GM12878 (cell line): Measurements from ENCODE around the gene LARP1B. TPM values are rescaled to one million over a fixed set of nuclear protein-coding genes. Genes with fewer than 3 reads are reported as not detected.

Source experiments
- ATAC-seq: fragments of 200-7000 bp; cut with Tn5 transposase; 3 replicates; pipeline ENCODE4 v1.9.1; 2020; ENCODE audit warnings: mild to moderate bottlenecking, moderate library complexity
- BruUV-seq: library from RNA; stranded (reverse); fragments of 400-500 nt; replicated peaks from 2 replicates; lab custom pipeline; 2021; lab: Mats Ljungman, UMichigan
- CTCF ChIA-PET: fragments of 300-600 bp; sonication (Branson Sonifier 250); formaldehyde crosslinking; extraction: SDS; loops from one replicate; lab custom pipeline; 2021; ENCODE audit warnings: inconsistent platforms; lab: Yijun Ruan, JAX
- POLR2A ChIA-PET: fragments of 350-600 bp; formaldehyde crosslinking; extraction: SDS; loops from one replicate; lab custom pipeline; 2021; ENCODE audit warnings: inconsistent platforms; lab: Charles Lee
- RAD21 ChIA-PET: fragments of 300-600 bp; sonication (Branson Sonifier 250); formaldehyde crosslinking; loops from one replicate; lab custom pipeline; 2023; ENCODE audit warnings: antibody characterized with exemption; ENCODE audit not compliant: unreplicated experiment; lab: Charles Lee
- SMC1A ChIA-PET: fragments of 300-600 bp; sonication (Branson Sonifier 250); formaldehyde crosslinking; loops from one replicate; lab custom pipeline; 2023; ENCODE audit not compliant: unreplicated experiment, uncharacterized antibody; lab: Charles Lee
- DNase-seq: peaks from one replicate; pipeline ENCODE4 v3.0.0-alpha.2; 2011; ENCODE audit warnings: low read depth, low spot score
- FAIRE-seq: peaks from 3 replicates; lab custom pipeline; 2011; peaks lifted over from hg19 to GRCh38; lab: Jason Lieb, UNC
- H2AFZ ChIP-seq: 2 replicates; pipeline ENCODE4 v1.6.0; 2011; ENCODE audit warnings: low read depth, low read length, control low read depth; ENCODE audit not compliant: control insufficient read depth
- H3K27ac ChIP-seq: 2 replicates; pipeline ENCODE4 v1.5.1; 2011; ENCODE audit warnings: control low read depth; ENCODE audit not compliant: control insufficient read depth, insufficient read depth
- H3K27me3 ChIP-seq, 2 experiments: replicated peaks in 1 of 2; 2 replicates each; pipeline versions ENCODE4 v1.6.0 to v1.6.1; 2011; ENCODE audit warnings: low read length in 1 of 2; ENCODE audit not compliant: control insufficient read depth in 2 of 2, insufficient read depth in 2 of 2
- H3K36me3 ChIP-seq, 2 experiments: 2 replicates each; pipeline ENCODE4 v1.5.1; 2011; ENCODE audit warnings: low read length in 1 of 2; ENCODE audit not compliant: control insufficient read depth in 2 of 2, insufficient read depth in 2 of 2
- H3K4me1 ChIP-seq: 2 replicates; pipeline ENCODE4 v1.6.1; 2011; ENCODE audit warnings: mild to moderate bottlenecking, low read length, moderate library complexity, mixed read lengths; ENCODE audit not compliant: control insufficient read depth, insufficient read depth
- H3K4me2 ChIP-seq: 2 replicates; pipeline ENCODE4 v1.6.0; 2011; ENCODE audit warnings: control low read depth; ENCODE audit not compliant: control insufficient read depth, insufficient read depth
- H3K4me3 ChIP-seq: fragments of 200-600 bp; sonication (generic); 2 replicates; pipeline ENCODE4 v1.5.1; 2016
- H3K79me2 ChIP-seq: 2 replicates; pipeline ENCODE4 v1.6.0; 2011; ENCODE audit warnings: low read length; ENCODE audit not compliant: control insufficient read depth, insufficient read depth
- H3K9ac ChIP-seq: 2 replicates; pipeline ENCODE4 v1.8.0; 2011; ENCODE audit warnings: low read length, control low read depth, mixed read lengths; ENCODE audit not compliant: control insufficient read depth, insufficient read depth
- H3K9me3 ChIP-seq: replicated peaks from 3 replicates; pipeline ENCODE4 v1.5.1; 2011; ENCODE audit warnings: mild to moderate bottlenecking, low read length; ENCODE audit not compliant: control insufficient read depth, insufficient read depth
- H4K20me1 ChIP-seq: 2 replicates; pipeline ENCODE4 v1.6.0; 2011; ENCODE audit not compliant: control insufficient read depth, insufficient read depth
- CHD4 ChIP-seq: fragments of 200-600 bp; sonication (generic); IDR thresholded peaks from 2 replicates; pipeline ENCODE4 v1.6.1; 2016; ENCODE audit warnings: mild to moderate bottlenecking
- HDAC2 ChIP-seq: fragments of 200-600 bp; sonication (generic); IDR thresholded peaks from 2 replicates; pipeline ENCODE4 v1.6.1; 2017
- MEF2A ChIP-seq: IDR thresholded peaks from 2 replicates; pipeline ENCODE4 v1.6.1; 2011; ENCODE audit warnings: low read depth, mild to moderate bottlenecking, low read length, moderate library complexity; ENCODE audit not compliant: insufficient read depth
- MEF2B ChIP-seq: fragments of 450-650 bp; IDR thresholded peaks from 2 replicates; pipeline ENCODE4 v1.6.1; 2018; ENCODE audit warnings: mild to moderate bottlenecking, moderate library complexity; ENCODE audit not compliant: partially characterized antibody, poor library complexity, severe bottlenecking
- NFYB ChIP-seq: IDR thresholded peaks from 2 replicates; pipeline ENCODE4 v1.6.1; 2011; ENCODE audit warnings: low read depth, mild to moderate bottlenecking, low read length, improper control_type of control experiment, moderate library complexity; ENCODE audit not compliant: insufficient read depth
- RAD51 ChIP-seq: fragments of 450-650 bp; IDR thresholded peaks from 2 replicates; pipeline ENCODE4 v1.6.1; 2016; ENCODE audit warnings: moderate library complexity, mild to moderate bottlenecking, inconsistent platforms
- SMARCA5 ChIP-seq: fragments of 450-650 bp; IDR thresholded peaks from 2 replicates; pipeline ENCODE4 v1.6.1; 2017; ENCODE audit warnings: mild to moderate bottlenecking
- SMC3 ChIP-seq: IDR thresholded peaks from 2 replicates; pipeline ENCODE4 v1.6.1; 2011; ENCODE audit warnings: low read length, improper control_type of control experiment, borderline replicate concordance
- TCF3 ChIP-seq: IDR thresholded peaks from 2 replicates; pipeline ENCODE4 v1.6.1; 2012; ENCODE audit warnings: low read depth, mild to moderate bottlenecking, low read length, borderline replicate concordance; ENCODE audit not compliant: insufficient read depth
- ZBED1 ChIP-seq: IDR thresholded peaks from 2 replicates; pipeline ENCODE4 v1.6.1; 2016; ENCODE audit warnings: borderline replicate concordance
- ZNF274 ChIP-seq: IDR thresholded peaks from one replicate; pipeline ENCODE4 v1.8.0; 2011; ENCODE audit not compliant: insufficient read length, insufficient read depth
- whole genome bisulfite sequencing: methylation state at CpG from one replicate; pipeline ENCODE4 v1.1.6; 2016; ENCODE audit warnings: low lambda C conversion rate; ENCODE audit not compliant: insufficient replicate concordance, insufficient coverage; ENCODE audit errors: missing lambda C conversion rate; 5-methylcytosine and 5-hydroxymethylcytosine counted together
- in situ Hi-C: fragments of 300-500 bp; cut with MboI; formaldehyde crosslinking; loops from 9 replicates; pipeline ENCODE4 v1.14.3; 2018; ENCODE audit warnings: mixed read lengths
- intact Hi-C: fragments of 100-400 bp; cut with micrococcal nuclease; formaldehyde crosslinking; loops from one replicate; pipeline ENCODE4 v1.14.2; 2022; ENCODE audit not compliant: unreplicated experiment
- polyA plus RNA-seq, 11 experiments: library from polyadenylated mRNA; depleted of rRNA in 4 of 11; unstranded in 6 of 11; stranded (reverse) in 5 of 11; fragments of >200 nt; fragmentation: Nextera tagmentation in 4 of 11; fragmentation: Illumina TruSeq in 1 of 11; extraction: Ambion mirVana in 4 of 11; extraction: Trizol in 1 of 11; gene quantifications; 1 replicate in 1 of 11; 2 replicates in 10 of 11; pipeline versions ENCODE4 v1.2.1 to v1.2.3, GENCODE V29; 2011 to 2016; ENCODE audit warnings: inconsistent platforms in 2 of 11, missing spikeins in 2 of 11, low read depth in 1 of 11
- total RNA-seq, 4 experiments: library from RNA; depleted of rRNA in 3 of 4; stranded (reverse); fragments of >200 nt in 3 of 4; fragmentation: Illumina TruSeq in 1 of 4; extraction: Trizol in 1 of 4; gene quantifications; 2 replicates each; pipeline versions ENCODE4 v1.2.1 to v1.2.3, GENCODE V29; 2013 to 2021
- TF ChIP-seq, protein P1 (sequence below): fragments of 450-650 bp; IDR thresholded peaks from 2 replicates; pipeline ENCODE4 v1.6.1; 2017; ENCODE audit warnings: mild to moderate bottlenecking, moderate library complexity
- TF ChIP-seq, protein P2 (sequence below): fragments of 450-650 bp; IDR thresholded peaks from 2 replicates; pipeline ENCODE4 v1.6.1; 2014; ENCODE audit warnings: mild to moderate bottlenecking
- TF ChIP-seq, protein P3 (sequence below): fragments of 150-350 bp; IDR thresholded peaks from 2 replicates; pipeline ENCODE4 v1.6.1; 2016; ENCODE audit warnings: low read depth, low read length

LARP1B gene
- total and polyA plus RNA-seq, 10 of the 15 experiments (the other 5 are each of a cell fraction or from before 2014, with no cell fraction given): 9.2 to 30.9 (median 14.7) TPM

DNA sequence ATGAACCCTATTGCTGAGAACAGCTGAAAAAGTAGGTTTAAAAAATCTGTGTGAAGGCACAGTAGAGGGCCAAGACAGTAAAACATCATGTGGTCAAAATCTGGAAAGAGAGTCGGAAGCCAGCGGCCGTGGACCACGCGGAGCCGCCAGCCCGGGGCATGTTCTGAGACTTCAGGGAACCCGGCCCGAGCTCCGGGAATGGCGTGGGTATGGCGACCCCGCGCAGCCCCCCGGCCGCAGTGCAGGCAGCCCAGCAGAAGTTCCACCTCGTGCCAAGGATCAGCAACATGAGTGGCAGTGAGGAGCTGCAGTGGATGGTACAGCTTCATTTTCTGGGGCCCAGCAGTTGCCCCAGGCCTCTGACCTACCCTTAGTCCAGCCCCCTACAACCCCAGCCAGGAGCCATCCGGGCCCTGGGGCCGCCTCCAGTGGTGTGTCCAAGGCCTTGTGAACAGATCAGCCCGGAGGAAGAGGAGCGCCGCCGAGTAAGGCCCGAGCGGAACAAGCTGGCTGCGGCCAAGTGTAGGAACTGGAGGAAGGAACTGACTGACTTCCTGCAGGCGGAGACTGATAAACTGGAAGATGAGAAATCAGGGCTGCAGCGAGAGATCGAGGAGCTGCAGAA is 94.2 kb downstream of the LARP1B start:
- no peaks in the 10 kb centered on the region for H3K79me2 ChIP-seq
- H3K27ac ChIP-seq: no peak overlapping the region
- no peak overlapping the region for H3K4me3 ChIP-seq
- intact Hi-C loops (no loop called here), in situ Hi-C loops (no loop called here)
- no peak overlapping the region for H3K4me2 ChIP-seq
- no peak overlapping the region for H3K9ac ChIP-seq
- CTCF ChIA-PET: no interaction called here
- TF ChIP-seq ZNF274 (no peak), CHD4 (no peak), SMARCA5 (no peak), HDAC2 (no peak), ZBED1 (no peak), NFYB (no peak), TCF3 (no peak), MEF2B (no peak), MEF2A (no peak), SMC3 (no peak), RAD51 (no peak)
- TF ChIP-seq, protein P1, sequence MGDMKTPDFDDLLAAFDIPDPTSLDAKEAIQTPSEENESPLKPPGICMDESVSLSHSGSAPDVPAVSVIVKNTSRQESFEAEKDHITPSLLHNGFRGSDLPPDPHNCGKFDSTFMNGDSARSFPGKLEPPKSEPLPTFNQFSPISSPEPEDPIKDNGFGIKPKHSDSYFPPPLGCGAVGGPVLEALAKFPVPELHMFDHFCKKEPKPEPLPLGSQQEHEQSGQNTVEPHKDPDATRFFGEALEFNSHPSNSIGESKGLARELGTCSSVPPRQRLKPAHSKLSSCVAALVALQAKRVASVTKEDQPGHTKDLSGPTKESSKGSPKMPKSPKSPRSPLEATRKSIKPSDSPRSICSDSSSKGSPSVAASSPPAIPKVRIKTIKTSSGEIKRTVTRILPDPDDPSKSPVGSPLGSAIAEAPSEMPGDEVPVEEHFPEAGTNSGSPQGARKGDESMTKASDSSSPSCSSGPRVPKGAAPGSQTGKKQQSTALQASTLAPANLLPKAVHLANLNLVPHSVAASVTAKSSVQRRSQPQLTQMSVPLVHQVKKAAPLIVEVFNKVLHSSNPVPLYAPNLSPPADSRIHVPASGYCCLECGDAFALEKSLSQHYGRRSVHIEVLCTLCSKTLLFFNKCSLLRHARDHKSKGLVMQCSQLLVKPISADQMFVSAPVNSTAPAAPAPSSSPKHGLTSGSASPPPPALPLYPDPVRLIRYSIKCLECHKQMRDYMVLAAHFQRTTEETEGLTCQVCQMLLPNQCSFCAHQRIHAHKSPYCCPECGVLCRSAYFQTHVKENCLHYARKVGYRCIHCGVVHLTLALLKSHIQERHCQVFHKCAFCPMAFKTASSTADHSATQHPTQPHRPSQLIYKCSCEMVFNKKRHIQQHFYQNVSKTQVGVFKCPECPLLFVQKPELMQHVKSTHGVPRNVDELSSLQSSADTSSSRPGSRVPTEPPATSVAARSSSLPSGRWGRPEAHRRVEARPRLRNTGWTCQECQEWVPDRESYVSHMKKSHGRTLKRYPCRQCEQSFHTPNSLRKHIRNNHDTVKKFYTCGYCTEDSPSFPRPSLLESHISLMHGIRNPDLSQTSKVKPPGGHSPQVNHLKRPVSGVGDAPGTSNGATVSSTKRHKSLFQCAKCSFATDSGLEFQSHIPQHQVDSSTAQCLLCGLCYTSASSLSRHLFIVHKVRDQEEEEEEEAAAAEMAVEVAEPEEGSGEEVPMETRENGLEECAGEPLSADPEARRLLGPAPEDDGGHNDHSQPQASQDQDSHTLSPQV: no peak
- TF ChIP-seq, protein P2, sequence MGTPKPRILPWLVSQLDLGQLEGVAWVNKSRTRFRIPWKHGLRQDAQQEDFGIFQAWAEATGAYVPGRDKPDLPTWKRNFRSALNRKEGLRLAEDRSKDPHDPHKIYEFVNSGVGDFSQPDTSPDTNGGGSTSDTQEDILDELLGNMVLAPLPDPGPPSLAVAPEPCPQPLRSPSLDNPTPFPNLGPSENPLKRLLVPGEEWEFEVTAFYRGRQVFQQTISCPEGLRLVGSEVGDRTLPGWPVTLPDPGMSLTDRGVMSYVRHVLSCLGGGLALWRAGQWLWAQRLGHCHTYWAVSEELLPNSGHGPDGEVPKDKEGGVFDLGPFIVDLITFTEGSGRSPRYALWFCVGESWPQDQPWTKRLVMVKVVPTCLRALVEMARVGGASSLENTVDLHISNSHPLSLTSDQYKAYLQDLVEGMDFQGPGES: no peak
- TF ChIP-seq, protein P3, sequence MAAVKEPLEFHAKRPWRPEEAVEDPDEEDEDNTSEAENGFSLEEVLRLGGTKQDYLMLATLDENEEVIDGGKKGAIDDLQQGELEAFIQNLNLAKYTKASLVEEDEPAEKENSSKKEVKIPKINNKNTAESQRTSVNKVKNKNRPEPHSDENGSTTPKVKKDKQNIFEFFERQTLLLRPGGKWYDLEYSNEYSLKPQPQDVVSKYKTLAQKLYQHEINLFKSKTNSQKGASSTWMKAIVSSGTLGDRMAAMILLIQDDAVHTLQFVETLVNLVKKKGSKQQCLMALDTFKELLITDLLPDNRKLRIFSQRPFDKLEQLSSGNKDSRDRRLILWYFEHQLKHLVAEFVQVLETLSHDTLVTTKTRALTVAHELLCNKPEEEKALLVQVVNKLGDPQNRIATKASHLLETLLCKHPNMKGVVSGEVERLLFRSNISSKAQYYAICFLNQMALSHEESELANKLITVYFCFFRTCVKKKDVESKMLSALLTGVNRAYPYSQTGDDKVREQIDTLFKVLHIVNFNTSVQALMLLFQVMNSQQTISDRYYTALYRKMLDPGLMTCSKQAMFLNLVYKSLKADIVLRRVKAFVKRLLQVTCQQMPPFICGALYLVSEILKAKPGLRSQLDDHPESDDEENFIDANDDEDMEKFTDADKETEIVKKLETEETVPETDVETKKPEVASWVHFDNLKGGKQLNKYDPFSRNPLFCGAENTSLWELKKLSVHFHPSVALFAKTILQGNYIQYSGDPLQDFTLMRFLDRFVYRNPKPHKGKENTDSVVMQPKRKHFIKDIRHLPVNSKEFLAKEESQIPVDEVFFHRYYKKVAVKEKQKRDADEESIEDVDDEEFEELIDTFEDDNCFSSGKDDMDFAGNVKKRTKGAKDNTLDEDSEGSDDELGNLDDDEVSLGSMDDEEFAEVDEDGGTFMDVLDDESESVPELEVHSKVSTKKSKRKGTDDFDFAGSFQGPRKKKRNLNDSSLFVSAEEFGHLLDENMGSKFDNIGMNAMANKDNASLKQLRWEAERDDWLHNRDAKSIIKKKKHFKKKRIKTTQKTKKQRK: no peak
- BruUV-seq: no TSS peak
- H3K27me3 ChIP-seq: no peaks in the 10 kb centered on the region
- no peak for ATAC-seq
- no peak for FAIRE-seq
- no peaks in the 10 kb centered on the region; the same call in 2 of the 3 replicates for H3K9me3 ChIP-seq
- H3K4me1 ChIP-seq: no peaks in the 10 kb centered on the region
- no peaks in the 10 kb centered on the region; a peak in 1 of 4 replicates for H3K36me3 ChIP-seq
- 96% methylated on average over 24 of the region's 29 CpGs for WGBS
- no peak for DNase-seq
- RAD21 ChIA-PET: no interaction called here
- no peaks in the 10 kb centered on the region for H4K20me1 ChIP-seq
- POLR2A ChIA-PET: no interaction called here
- no peak overlapping the region for H2AFZ ChIP-seq
- SMC1A ChIA-PET: no interaction called here
